Nephron progenitor cell (in vitro differentiated cells): ENCODE measurements around the gene HAPSTR1.

Source experiments
- DNase-seq: peaks from one replicate; pipeline ENCODE4 v3.0.0; 2021
- H3K27ac Mint-ChIP-seq: 2 replicates; pipeline ENCODE4 v1.8.0; 2021; ENCODE audit warnings: mild to moderate bottlenecking, moderate library complexity, mixed read lengths
- H3K27me3 Mint-ChIP-seq: 2 replicates; pipeline ENCODE4 v1.8.0; 2021; ENCODE audit warnings: mild to moderate bottlenecking, low read depth, mixed read lengths; ENCODE audit not compliant: poor library complexity
- H3K36me3 Mint-ChIP-seq: 2 replicates; pipeline ENCODE4 v1.8.0; 2021; ENCODE audit warnings: low read depth, mixed read lengths
- H3K4me1 Mint-ChIP-seq: 2 replicates; pipeline ENCODE4 v1.8.0; 2021; ENCODE audit warnings: mixed read lengths
- H3K4me3 Mint-ChIP-seq: 2 replicates; pipeline ENCODE4 v1.8.0; 2021; ENCODE audit warnings: mild to moderate bottlenecking, moderate library complexity, mixed read lengths
- H3K9me3 Mint-ChIP-seq: 2 replicates; pipeline ENCODE4 v1.8.0; 2021; ENCODE audit warnings: mild to moderate bottlenecking, moderate library complexity, mixed read lengths
- CTCF ChIP-seq: fragments of 200-600 bp; sonication (generic); IDR thresholded peaks from 2 replicates; pipeline ENCODE4 v1.5.0; 2021; ENCODE audit warnings: antibody characterized with exemption

The HAPSTR1 gene

GRCh38 chr16:9123871-9124270 is 32.4 kb downstream of the HAPSTR1 start:
- H3K27me3 Mint-ChIP-seq = no peaks in the 10 kb centered on the region
- no peak overlapping the region for H3K4me3 Mint-ChIP-seq
- H3K4me1 Mint-ChIP-seq = peaks cover 29% of the 10 kb centered on the region
- DNase-seq = no peak
- H3K9me3 Mint-ChIP-seq = no peaks in the 10 kb centered on the region
- no peak overlapping the region for H3K27ac Mint-ChIP-seq
- no peak for TF ChIP-seq CTCF
- H3K36me3 Mint-ChIP-seq = peaks cover 46% of the 10 kb centered on the region

GRCh38 chr16:9124444-9124843 is 33.0 kb downstream of the HAPSTR1 start:
- no peak for TF ChIP-seq CTCF
- H3K36me3 Mint-ChIP-seq = peaks cover 43% of the 10 kb centered on the region
- H3K4me3 Mint-ChIP-seq = no peak overlapping the region
- H3K27ac Mint-ChIP-seq = no peak overlapping the region
- H3K27me3 Mint-ChIP-seq = no peaks in the 10 kb centered on the region
- peaks cover 27% of the 10 kb centered on the region for H3K4me1 Mint-ChIP-seq
- no peak for DNase-seq
- H3K9me3 Mint-ChIP-seq = no peaks in the 10 kb centered on the region

- peaks cover 37% of the 10 kb centered on the region for H3K36me3 Mint-ChIP-seq
- no peaks in the 10 kb centered on the region for H3K27me3 Mint-ChIP-seq
- peak overlapping the region; percentile 62 for H3K27ac Mint-ChIP-seq
Measured at GRCh38 chr16:9124908-9125584, 33.6 kb downstream of the HAPSTR1 start.

GRCh38 chr16:9125658-9126505 is 34.4 kb downstream of the HAPSTR1 start:
- H3K27ac Mint-ChIP-seq = peak overlapping the region; percentile 86
- H3K4me1 Mint-ChIP-seq = peaks cover 27% of the 10 kb centered on the region
- H3K4me3 Mint-ChIP-seq = no peak overlapping the region
- DNase-seq = no peak
- H3K9me3 Mint-ChIP-seq = no peaks in the 10 kb centered on the region
- no peaks in the 10 kb centered on the region for H3K27me3 Mint-ChIP-seq
- TF ChIP-seq CTCF = no peak
- H3K36me3 Mint-ChIP-seq = peaks cover 29% of the 10 kb centered on the region

More at GRCh38 chr16:9124908-9125584, 33.6 kb downstream of the HAPSTR1 start:
- no peak for DNase-seq
- TF ChIP-seq CTCF = no peak
- no peaks in the 10 kb centered on the region for H3K9me3 Mint-ChIP-seq
- no peak overlapping the region for H3K4me3 Mint-ChIP-seq
- H3K4me1 Mint-ChIP-seq = peaks cover 27% of the 10 kb centered on the region

GRCh38 chr16:9126609-9127008 is 35.2 kb downstream of the HAPSTR1 start:
- H3K36me3 Mint-ChIP-seq = peaks cover 24% of the 10 kb centered on the region
- no peaks in the 10 kb centered on the region for H3K27me3 Mint-ChIP-seq
- H3K27ac Mint-ChIP-seq = peak overlapping the region; percentile 71
- peaks cover 27% of the 10 kb centered on the region for H3K4me1 Mint-ChIP-seq
- H3K9me3 Mint-ChIP-seq = no peaks in the 10 kb centered on the region
- DNase-seq = no peak
- no peak overlapping the region for H3K4me3 Mint-ChIP-seq
- no peak for TF ChIP-seq CTCF
